Stimulated activated CD4-positive, alpha-beta T cell treated with anti-CD3 and anti-CD28 coated beads, Interleukin-15, amount 100 ng/mL, for 1 hour (primary cell): ENCODE results near the gene OOSP3.
"Not testable (repeated sequence)": the region's sequence is repeated elsewhere in the genome, so short reads cannot be mapped to it uniquely, and the experiment has no call there.

Source experiments
- DNase-seq, 2 donors: peaks; one replicate each; pipeline ENCODE4 v3.0.0-alpha.2; 2020; ENCODE audit warnings: low read depth in 1 of 2, low spot score in 1 of 2

The OOSP3 gene

DNA sequence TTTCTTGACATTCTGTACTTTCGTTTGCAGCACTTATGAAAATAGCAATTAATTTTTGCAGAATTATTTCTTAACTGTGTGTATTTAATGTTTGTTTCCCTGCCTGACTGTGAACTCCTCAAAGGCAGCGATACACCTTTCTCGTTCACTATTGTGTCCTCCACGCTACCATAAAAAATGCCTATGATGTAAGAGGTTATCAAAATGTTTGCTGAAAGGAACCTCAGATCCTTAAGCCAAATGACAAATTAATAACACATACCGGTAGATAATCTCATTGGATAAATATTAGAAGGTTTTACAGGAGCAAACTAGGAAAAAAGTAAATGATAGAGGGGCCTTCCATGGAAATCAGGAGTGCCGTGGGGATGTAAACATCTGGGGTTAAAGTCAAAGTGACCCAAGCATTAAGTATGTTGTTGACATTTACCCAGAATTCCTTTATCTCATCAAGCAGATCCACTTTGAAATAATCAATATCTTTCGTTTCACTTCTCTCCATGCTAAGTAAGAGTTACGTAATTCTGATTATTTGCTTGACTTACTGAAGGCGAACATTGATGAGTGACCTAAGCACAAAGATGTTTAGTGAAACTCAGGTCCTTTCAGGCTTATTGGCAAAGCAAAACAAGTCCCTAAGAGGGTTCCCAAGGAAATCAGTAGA lies 2.6 kb upstream of the OOSP3 start:
- DNase-seq, result no peak

DNA sequence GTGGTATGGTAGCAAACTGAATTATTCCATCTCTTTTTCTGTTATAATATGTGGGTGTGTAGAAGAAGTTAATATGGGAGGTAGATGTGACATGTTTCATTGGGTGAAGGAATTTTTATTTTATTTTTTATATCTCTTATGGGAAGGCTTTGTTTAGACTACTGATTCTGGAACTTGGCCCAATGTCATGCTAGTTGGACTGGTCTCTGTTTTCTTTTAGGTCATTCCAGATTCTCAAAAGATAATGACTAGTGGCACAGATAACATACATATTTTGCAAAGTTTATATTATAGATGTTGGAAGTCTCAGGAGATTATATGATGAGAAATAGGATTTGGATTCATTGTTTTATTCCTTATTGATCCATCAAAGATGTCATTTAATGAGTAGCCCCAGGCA lies 1.3 kb upstream of the OOSP3 start:
- no peak for DNase-seq

DNA sequence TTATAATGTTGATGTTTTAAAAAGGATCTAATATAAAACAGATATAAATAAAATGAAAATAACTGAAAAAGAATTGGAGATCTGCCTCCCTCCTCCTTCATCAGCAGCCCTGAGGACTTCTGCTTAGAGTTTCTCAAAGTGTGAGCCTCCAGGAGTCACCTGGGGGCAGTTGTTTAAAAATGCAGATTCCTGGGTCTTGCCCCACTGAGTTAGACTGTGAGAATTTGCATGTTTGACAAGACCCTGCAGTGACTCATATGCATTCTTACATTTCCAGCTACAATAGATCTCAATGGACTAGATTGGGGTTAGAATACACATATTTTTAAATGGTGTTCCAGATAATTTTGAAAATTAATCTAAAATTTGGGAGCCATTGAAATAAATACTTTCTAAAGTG lies 798 bp upstream of the OOSP3 start:
- no peak for DNase-seq

DNA sequence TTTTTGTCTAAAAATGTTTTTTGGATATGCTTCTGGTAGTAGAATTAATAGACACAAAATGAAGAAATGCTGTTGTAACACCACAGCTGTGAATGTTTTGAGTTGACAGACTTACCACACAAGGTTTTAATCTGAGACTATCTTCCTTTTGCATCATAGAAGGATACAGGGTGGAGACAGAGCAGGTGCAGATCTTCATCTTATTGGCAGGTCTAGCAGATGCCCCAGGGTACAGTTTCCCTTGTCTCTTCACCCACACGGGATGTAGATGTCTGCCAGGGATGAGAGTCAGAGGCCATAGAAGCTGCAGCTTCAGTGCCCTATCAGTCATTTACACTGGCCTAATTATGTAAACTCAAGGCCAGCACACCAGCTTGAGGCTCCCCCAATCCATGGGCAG lies 985 bp downstream of the OOSP3 start:
- no peak for DNase-seq

DNA sequence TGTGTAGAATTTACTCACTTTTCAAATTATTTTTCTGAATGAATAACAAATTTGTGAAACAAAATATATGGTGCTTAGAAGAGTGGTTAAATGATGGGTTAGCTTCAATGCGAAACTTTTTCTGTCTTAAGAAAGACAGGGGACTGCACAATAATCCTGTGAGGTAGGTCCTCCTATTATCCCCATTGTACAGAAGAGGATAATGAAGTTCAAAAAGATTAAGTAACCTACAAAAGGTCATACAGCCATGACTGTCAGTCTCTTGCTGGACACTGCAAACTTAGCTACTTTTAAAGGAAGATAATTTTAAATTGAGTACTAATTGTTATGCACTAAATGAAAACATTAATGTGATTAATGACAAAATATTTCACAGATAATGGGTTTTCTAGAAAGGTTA lies 5.0 kb downstream of the OOSP3 start:
- DNase-seq, result no peak

DNA sequence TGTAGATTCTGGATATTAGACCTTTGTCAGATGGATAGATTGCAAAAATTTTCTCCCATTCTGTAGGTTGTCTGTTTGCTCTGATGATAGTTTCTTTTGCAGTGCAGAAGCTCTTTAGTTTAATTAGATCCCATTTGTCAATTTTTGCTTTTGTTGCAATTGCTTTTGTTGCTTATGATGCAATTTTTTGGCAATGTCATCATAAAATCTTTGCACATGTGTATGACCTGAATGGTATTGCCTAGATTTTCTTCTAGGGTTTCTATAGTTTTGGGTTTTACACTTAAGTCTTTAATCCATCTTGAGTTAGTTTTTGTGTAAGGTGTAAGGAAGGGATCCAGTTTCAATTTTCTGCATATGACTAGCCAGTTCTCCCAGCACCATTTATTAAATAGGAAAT lies 8.6 kb downstream of the OOSP3 start:
- not testable (repeated sequence) for DNase-seq

DNA sequence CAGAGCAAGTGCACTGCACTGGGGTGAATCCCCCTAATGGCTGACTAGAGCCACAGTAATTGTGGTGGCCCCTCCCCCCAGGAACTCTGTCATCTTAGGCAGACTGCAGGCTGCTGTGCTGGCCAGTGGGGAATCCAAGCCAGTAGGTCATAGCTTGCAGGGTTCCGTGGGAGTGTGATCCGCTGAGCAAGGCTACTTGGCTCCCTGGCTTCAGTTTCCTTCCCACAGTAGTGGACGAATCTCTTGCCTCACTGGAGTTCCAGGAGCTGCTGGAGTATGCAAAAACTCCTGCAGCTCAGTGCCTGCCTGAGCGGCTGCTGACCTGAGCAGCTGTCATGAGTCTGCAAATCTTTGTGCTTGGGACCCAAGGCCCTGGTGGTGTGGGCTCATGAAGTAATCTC lies 13.2 kb downstream of the OOSP3 start:
- no peak for DNase-seq

DNA sequence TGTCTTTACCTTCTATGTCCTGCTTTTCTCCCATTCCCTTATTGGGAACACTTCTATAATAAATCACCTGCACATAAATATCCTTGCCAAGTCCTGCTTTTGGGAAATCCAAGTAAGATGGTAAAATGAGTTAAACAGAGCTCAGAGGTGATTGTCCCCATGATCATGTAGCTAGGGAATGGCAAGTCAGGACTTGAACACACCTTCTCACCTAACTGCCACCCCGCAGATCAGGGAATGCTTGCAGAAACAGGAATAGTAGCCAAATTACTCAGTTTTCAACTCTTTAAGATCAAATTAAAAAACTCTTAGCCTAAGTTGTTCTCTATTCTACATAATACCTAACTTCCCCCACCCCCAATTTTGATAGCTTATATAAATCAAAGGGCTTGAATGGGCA lies 16.0 kb downstream of the OOSP3 start:
- DNase-seq, result no peak

DNA sequence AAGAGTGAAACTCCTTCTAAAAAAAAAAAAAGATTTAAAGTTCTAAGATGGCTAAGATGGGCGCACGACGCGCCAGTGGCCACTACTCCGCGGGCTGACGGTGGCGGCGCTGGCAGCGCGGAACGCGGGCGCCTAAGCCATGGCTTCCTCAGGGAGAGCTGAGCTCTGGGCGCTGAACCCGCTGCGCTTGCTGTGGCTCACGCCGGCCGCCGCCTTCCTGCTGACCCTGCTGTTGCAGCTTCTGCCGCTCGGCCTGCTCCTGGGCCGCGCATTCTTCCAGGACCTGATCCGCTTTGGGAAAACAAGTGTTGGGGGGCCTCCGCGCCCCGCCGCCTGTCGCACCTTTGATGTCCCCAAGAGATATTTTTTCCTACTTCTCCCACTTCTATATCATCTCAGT lies 19.5 kb downstream of the OOSP3 start:
- DNase-seq, result no peak

DNA sequence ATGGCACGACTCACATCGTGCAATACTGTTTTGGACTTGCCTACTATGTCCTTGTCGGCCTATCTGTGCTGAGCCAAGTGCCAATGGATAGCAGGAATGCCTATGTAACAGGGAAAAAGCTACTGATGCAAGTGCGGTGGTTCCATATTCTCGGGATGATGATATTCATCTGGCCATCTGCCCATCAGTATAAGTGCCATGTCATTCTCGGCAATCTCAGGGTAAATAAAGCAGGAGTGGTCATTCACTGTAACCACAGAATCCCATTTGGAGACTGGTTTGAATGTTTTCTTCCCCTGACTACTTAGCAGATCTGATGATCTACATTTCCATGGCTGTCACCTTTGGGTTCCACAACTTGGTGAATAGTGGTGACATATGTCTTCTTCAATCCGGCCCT lies 20.1 kb downstream of the OOSP3 start:
- DNase-seq, result no peak

DNA sequence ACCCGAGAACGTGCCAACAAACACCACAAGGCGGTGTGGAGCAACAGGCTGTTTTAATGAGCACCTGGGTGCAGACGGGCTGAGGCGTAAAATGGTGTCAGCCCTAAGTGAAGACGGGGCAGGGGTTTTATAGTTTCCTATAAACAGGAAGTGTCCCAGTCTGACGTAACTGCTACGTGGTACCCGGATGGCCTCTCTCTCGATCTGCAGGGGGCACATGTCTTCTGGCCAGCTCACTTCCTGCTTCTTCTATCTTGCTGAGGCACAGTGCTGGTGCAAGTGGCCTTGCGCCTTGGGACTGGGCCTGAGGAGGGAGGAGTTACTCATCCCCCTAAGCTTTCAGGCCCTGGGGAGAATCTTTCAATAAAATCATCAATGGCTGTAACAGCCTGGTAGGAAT lies 20.9 kb downstream of the OOSP3 start:
- DNase-seq, result no peak

DNA sequence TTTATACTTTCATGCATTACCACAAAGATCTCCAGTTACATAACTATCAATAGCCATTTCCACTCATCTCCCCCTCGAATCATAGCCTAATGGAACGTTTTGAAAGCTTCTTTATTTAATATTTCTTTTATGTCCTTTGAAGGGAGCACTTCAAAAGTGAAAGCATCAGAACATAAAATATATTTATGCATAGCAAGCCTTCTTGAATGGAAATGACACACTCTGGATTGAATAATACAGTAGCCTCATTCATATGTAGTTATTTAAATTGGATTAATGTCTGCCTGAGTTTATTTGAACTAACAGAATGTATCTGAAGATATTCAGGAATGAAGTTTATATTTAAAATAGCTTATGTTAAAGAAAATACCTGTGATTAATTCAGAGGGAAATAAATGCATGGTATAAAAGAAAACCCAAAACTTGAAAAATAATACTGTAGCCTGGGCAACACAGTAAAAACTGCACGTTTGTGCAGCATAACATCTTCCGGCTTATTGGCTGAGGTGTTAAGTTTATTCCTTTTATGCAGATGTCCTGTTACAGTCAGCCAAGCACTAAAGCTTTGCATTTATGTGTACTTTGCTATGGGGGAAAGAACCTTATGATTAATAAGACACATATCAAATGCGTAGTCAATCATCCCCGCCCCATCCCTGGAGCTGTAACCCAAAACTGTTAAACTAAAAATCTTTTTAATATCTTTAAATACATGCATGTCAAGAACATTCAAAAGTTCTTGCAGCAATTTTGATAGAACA lies 22.0 kb downstream of the OOSP3 start:
- no peak for DNase-seq

DNA sequence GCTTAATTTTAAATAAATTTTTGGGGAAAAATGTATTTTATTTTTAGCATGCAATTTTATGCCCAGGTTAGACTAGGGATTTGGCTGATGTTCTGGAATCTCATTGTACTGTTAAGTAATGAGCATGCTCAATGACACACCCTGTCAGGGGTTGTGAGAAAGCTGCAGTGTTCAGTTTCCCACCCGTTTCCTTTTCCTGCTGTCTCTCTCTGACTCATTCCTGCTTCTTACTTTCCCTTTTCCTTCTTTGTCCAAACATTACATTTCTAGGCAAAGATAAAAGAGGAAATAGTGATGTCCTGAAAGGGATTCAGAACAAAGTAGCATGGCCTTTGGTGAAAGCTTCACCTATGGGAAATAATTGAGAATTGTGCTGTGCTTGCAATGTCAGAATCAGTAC lies 22.7 kb downstream of the OOSP3 start:
- DNase-seq, result no peak

DNA sequence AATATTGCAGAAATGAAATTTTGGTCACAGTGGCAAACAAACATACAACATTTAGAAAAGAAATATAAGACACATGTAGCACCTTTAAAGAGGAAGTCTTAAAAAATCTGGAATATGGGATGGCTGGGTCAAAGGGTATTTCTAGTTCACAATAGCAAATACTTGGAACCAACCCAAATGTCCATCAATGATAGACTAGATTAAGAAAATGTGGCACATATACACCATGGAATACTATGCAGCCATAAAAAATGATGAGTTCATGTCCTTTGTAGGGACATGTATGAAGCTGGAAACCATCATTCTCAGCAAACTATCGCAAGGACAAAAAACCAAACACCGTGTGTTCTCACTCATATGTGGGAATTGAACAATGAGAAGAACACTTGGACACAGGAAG lies 25.0 kb downstream of the OOSP3 start:
- DNase-seq, result not testable (repeated sequence)

DNA sequence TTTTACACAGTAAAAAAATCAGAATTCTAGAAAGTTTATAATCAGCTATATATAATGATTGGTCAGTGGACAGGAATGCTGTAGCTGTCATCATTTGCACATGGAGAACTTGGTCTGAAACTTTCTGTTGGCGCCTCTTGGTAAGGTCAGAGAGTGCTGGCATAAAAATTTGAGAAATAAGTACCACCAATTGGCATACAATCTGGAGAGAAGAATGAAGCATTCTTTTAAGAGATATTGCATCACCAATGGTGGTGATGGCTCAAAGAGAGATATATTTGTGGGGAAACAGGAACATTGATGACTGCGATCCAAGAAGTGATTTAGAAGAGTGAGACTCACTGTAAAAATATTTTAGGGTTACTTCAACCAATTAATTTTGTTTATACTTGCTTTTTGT lies 39.9 kb downstream of the OOSP3 start:
- DNase-seq, result no peak

DNA sequence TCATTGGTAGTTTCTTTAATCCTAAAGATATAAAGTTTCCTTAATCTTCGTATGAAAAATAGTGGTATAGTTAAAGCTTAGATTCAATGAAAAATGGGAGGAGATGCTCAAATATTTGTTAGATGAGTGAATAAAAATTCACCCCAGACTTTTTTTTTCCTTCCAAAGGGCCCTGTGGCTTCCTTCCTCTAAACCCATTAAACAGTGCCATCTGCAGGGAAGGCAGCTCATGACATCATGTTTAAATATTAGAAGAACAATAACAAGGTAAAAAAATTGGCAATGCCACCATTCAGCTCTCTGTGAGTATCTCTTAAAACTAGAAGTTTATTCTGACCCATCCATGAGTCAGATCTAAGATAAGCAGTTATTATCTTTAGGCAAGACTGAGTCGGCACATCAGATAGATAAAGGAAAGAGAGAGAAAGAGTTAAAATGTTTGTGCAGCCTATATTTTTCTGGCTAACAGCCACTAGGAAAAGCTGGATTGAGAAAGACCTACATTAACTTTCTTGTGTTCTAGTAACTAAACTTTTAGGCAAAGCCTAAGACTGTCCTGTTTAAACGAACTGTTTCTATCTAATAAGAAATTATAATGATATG lies 40.5 kb downstream of the OOSP3 start:
- no peak for DNase-seq

DNA sequence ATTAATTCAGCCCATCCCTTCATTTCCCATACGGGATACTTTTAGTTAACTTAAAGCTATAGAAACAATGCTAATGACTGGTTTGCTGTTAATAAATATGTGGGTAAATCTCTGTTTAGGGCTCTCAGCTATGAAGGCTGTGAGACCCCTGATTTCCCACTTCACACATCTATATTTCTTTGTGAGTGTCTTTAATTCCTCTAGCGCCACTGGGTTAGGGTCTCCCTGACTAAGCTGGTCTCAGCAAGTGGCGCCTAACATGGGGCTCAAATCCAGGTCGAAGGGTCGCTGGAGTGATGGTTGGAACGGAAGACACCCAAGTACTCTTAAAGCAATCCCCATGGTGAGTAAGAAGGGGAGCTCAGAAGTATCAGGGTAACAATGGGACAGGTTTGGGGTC lies 45.2 kb downstream of the OOSP3 start:
- no peak for DNase-seq

DNA sequence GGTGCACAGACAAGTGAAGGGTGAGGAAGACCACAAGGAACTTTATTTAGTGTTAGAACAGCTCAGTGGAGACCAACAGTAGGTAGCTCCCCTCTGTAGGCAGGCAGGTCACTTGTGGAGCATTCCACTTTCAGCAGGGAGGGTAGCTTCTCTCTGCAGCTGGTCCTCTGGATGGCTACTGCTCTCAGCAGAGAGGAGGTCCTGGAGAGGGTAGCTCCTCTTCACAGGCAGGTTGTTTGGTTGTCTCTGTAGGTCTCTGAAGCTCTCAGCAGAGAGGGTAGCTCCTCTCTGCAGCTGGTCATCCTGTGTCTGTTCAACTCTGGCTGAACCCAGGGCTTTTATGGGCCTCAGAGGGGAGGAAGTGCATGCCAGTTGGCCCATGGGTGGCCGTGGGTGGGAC lies 53.1 kb downstream of the OOSP3 start:
- no peak for DNase-seq

DNA sequence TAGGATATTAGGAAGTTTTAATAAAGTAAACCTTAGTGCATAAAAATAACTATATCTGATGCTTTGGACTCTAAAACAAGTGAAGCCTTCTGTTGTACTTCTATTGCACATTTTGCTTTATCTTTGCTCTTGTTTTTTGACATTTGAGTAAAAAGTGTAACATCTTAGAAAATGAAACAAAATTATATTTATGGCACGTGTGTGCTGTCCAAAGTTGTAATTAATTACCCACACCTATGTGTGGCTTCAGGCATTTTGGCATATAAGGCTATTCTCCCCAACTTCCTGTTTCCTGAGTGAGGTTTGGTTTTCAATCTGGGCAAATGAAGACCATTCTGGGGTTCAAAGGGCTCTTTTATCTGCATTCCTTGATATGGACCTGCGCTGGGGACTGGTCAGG lies 59.5 kb downstream of the OOSP3 start, which contains the start of gene OOSP1:
Gene OOSP1, plus strand, starts transcription at position 301 of the 400 bp plus-strand sequence. Its CDS starts 23 bp downstream, at position 324.
- DNase-seq, result no peak

DNA sequence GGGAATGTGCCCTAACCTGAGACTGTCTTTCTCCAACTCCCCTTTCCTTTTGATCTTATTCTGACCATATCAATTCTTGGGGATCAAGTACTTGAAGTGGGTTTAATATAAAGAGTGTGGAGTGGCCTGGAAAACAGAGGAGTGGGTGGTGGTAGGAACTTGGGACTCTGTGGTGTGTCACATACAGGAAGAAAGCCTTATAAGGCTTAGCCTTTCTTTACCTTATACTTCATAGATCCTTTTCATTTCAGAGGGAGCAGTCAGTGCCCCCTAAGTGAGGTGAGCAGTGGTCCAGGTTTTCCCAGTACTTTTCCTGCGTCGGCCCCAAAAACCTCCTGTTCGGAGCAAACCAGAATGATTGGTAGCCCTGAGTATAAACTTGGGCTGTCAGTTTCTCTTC lies 60.1 kb downstream of the OOSP3 start:
- no peak for DNase-seq

DNA sequence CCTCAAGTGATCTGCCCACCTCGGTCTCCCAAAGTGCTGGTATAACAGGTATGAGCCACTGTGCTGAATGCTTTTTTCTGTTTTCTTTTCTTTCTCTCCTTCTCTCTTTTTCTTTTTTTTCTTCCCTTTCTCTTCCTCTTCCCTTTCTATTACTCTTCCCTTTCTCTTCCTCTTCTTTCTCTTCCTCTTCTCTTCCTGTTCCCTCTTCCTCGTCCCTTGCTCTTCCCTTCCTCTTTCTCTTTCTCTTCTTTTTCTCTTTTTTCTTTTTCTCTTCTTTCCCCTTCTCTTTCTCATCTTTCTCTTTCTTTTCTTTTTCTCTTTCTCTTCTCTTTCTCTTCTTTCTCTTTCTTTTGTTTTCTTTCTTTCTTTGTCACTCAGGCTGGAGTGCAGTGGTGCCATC lies 60.9 kb downstream of the OOSP3 start:
- no peak for DNase-seq

DNA sequence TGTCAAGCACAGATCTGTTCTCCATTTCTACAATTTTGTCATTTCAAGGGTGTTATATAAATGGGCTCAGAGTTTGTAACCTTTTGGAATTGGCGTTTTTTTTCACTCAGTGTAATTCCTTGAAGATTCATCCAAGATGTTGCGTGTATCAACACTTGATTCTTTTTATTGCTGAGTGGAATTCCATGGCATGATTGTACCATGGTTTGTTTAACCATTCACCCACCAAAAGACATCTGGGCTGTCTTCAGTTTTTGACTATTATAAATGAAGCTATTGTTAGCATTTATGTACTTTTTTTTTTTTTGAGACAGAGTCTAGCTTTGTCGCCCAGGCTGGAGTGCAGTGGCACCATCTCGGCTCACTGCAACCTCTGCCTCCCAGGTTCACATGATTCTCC lies 62.5 kb downstream of the OOSP3 start:
- DNase-seq, result no peak
